Activated CD4-positive, alpha-beta T cell treated with anti-CD3 and anti-CD28 coated beads, Interleukin-2, amount 50 U/mL, for 1 hour (primary cell): ENCODE results near the gene PALLD.

Experiments
- DNase-seq: peaks from one replicate; pipeline ENCODE4 v3.0.0-alpha.2; 2020

Gene PALLD

DNA sequence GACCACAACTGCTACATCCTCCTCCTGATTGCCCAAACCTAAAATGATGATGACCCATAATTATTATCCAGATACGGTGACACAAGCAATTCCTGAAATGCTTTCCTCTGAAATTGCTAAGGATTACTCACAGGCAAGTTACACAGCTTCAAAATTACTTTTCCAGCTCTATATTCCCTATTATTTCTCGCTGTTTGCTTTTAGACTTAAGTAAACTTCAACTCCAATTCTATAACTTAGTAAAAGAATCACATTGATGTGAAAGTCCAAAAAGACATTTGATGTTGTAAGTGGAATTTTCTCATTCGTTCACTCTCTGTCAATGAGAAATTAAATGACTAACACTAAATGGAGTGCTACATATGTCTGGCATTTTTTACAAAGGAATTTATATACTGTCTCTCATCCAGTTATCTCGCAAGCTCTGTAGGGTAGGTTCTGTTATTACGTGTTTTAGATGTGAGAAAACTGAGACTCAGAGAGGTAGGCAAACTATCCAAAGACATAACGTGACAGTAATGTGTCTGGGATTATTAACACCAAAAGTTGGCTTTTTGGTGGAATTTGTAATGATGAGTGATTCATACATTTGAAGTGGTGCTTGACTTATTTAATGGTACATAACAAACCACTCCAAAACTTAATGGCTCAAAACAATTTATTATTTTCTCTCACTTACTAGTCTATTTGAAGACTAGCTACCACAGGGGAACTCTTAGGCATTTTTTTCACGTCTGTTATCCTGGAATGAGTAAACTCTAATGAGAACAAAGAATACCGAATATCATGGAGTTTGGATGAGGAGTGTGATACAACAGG is 31.5 kb downstream of the PALLD start:
- DNase-seq: no peak

DNA sequence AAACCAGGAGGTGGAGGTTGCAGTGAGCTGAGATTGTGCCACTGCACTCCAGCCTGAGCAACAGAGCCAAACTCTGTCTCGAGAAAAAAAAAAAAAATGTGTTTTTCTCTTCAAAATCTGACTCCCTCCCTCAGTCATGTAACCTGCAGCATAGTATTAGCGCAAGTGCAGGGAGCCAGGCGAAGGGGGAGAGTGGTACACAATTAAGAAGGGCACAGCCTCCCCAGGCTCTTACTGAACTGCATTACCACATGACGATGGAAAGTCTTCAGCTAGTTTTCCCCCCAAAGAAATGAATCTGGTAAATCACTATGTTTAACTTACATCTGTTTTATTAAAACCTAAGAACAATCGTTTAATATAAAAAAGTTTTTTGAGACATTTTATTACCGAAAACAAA is 32.4 kb downstream of the PALLD start:
- DNase-seq: no peak

- no peak for DNase-seq
These were observed 34.5 kb downstream of the PALLD start for GRCh38 chr4:168531305-168531704.

DNA sequence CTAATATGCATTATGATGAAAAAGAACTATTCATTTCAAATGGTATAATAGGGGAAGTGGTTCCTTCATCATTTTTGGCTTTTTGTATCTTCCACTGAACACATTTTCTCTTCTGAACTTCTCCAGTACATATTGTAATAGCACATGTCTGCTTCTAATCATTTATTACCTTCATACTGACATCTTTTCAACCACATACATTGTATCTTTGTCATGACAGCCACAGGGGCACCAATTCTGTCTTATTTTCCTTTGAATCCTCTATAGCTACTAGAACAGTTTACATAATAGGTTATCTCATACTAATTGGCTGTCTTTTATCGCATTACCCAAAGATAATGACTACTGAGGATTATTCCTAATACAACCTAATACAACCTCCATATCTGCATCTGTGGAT is 37.7 kb downstream of the PALLD start:
- DNase-seq: no peak

DNA sequence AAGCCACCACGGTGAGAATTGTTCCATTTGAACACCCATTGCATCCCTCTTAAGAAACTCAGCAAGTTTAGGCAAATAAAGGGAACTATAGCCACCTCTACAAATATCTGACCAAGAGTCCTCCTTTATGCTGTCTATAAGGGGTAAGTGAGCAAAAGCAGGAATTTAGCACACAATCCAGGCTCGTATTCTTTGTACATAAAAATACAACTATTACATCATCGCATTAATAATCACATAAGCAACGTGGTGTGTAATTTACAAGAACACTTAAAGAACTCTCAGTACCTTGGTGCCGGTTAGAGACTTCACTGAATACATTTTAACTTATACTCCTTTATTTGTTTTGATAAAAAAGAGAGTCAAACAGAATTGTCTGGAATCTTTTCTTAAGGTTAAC is 38.8 kb downstream of the PALLD start:
- DNase-seq: no peak

DNA sequence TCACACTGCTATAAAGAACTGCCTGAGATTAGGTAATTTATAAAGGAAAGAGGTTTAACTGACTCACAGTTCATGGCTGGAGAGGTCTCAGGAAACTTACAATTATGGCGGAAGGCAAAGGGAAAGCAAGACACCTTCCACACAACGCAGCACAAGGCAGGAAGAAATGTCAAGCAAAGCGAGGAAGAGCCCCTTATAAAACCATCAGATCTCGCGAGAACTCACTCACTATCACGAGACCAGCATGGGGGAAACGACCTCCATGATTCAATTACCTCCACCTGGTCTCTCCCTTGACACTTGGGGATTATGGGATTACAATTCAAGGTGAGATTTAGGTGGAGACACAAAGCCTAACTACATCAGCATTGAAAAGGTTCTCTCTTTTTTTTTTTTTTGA is 39.6 kb downstream of the PALLD start:
- DNase-seq: no peak

DNA sequence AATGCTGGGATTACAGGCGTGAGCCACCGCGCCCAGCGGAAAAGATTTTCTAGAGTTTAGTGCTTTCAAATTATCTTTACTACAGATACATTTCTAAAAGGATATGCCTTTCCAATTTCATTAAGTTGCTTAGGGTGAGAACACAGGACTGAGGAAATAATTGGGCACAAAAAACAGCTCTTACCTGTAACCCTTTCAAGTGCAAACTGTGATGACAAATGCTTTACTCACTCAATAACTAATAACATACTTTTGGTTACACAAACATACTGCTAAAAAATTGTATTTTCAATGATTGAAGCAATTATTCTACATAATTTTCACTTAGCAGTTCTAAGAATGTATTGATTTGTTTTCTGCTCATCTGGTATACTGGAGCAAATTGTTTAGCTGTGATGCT is 40.2 kb downstream of the PALLD start:
- DNase-seq: no peak

GRCh38 chr4:168537571-168537970 is 40.7 kb downstream of the PALLD start:
- DNase-seq: no peak

GRCh38 chr4:168538632-168539031 is 41.8 kb downstream of the PALLD start:
- DNase-seq: no peak

GRCh38 chr4:168540086-168540485 is 43.2 kb downstream of the PALLD start:
- DNase-seq: no peak

DNA sequence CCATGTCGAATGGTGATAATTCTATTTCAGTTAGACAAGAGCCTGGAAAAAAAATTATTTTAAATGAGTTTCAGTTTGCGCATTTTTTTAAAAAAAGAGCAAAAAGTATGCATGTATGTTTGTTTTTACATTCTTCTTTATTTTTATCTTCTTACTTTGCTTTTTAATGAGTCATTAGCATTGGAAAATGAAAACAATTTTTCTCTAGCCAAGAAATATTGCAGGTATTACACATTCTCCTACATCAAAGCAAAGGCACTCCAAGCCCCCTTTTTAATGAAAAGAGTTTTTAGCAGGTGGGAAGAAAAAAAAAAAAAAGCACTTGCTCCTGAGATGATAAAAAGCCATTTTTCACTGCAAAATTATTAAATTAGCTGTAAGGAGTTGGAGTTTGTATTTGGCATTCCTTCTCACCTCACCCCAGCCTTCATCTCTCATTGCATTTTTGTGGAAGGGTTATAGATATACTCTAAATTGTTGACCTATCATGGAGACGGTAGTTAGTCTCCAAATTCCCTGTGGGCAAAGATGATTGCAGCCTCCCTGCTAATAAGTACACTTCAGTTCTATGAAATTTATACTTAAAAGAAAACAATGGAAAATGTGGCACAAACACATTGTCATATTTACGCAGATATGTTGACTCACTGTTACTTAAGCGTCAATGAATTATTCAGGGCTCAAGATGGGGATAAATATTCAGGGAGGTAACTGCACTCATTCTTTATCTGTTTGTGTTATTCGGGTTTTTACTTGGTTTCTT is 43.8 kb downstream of the PALLD start:
- DNase-seq: no peak

DNA sequence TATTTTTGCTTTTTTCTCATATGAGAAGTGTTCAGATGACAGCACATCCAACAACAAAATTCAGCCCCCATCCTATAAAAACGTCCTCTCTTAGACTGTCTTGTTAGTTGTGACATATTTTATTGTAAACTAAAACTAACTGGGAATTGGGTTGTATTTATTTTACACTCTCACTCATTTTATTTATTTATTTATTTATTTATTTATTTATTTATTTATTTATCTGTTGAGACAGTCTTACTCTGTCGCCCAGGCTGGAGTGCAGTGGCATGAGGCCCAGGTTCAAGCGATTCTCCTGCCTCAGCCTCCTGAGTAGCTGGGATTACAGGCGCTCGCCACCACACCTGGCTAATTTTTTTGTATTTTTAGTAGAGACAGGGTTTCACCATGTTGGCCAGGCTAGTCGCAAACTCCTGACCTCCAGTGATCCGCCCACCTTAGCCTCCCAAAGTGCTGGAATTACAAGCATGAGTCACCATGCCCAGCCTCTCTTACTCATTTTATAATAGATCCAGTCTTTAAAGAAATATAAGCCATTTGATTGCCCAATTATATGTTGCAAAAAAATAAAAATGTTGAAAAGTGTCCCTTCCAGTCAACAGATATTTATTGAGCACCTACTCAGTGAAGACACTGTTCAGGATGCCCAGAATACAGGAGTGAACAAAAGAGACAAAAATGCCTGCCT is 44.6 kb downstream of the PALLD start:
- no peak for DNase-seq

GRCh38 chr4:168549143-168549542 is 52.3 kb downstream of the PALLD start:
- no peak for DNase-seq

GRCh38 chr4:168550064-168550766 is 53.4 kb downstream of the PALLD start:
- no peak for DNase-seq

DNA sequence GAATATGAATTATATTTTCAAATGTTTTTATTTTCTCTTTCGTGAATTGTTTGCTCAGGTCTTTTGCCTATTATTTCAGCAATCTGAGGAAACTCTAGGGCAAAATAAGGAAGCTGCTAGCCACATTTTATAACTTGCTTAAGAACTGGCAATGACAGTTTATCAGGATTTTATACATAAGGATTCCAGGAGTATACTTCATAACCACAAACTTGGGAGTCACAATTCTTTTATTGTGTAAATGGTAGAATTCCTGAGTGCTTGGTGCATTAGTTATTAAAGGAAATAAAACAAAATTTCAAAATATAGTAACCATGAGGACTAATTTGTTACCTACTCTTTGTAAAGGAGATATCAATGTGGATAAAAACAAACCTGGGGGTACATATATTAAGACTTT is 54.4 kb downstream of the PALLD start:
- no peak for DNase-seq

DNA sequence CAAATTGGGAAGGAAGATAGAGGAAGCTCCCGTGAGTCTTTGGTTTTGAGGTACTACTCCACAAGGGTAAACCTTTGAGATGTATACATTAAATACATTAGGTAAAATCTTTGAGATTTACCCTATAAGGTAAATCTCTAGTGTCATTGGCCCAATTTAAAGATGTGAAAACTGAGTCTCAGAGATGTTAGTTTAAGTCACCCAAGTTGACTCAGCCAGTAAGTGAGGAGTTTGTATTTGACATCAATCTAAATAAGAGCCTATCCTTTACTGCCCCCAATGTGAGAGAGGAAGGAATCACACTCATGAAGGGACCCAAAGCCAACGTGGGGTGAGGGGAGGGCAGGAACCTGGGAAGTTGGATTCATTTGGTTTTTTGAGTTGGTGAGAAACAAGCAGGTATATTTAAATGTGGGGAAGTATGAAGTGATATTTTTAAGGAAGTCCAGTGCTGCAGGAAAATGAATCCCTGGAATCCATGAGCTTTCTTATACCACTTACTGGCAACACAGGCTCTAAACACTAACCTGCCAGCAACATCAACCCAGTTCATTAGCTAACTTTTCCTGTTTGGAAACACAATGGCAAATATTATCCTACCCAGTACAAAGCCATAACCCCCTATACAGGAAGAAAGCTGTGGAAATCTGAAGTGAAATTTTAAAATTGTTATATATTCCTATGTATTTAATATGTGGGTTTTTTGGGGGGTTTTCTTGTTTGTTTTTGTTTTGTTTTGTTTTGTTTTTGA is 55.3 kb downstream of the PALLD start:
- no peak for DNase-seq

- no peak for DNase-seq
These were observed 57.0 kb downstream of the PALLD start for GRCh38 chr4:168553714-168554370.

GRCh38 chr4:168555437-168555836 is 58.6 kb downstream of the PALLD start:
- no peak for DNase-seq

- no peak for DNase-seq
These were observed 60.8 kb downstream of the PALLD start for GRCh38 chr4:168557658-168558057.

GRCh38 chr4:168558599-168558998 is 61.7 kb downstream of the PALLD start:
- DNase-seq: no peak
